Heart left ventricle (tissue), 16 donors: ENCODE data around the gene AGK. TPM values are rescaled to one million over a fixed set of nuclear protein-coding genes. Genes with fewer than 3 reads are reported as not detected.

Experiments used
- ATAC-seq, 4 donors: fragments of 200-7000 bp; cut with Tn5 transposase; one replicate each; pipeline ENCODE4 v1.9.1; 2020 to 2022; ENCODE audit warnings: moderate library complexity in 4 of 4, mild to moderate bottlenecking in 3 of 4, moderate number of reproducible peaks in 1 of 4
- DNase-seq, 5 donors: peaks; one replicate each; pipeline ENCODE4 v3.0.0-alpha.2; 2020
- H3K27ac ChIP-seq, 12 donors: fragments of 200-600 bp; sonication (generic) in 4 of 12; one replicate each; pipeline versions ENCODE4 v1.5.0 to v1.8.0; 2016 to 2022; ENCODE audit warnings: mild to moderate bottlenecking in 2 of 12
- H3K27me3 ChIP-seq, 9 donors: fragments of 200-600 bp; sonication (generic) in 2 of 9; one replicate each; pipeline versions ENCODE4 v1.5.1 to v1.8.0; 2016 to 2022; ENCODE audit warnings: mild to moderate bottlenecking in 3 of 9
- H3K36me3 ChIP-seq, 9 donors: fragments of 200-600 bp; sonication (generic) in 2 of 9; one replicate each; pipeline versions ENCODE4 v1.5.0 to v1.8.0; 2018 to 2022; ENCODE audit warnings: mild to moderate bottlenecking in 2 of 9
- H3K4me1 ChIP-seq, 12 donors: fragments of 200-600 bp; sonication (generic) in 4 of 12; one replicate each; pipeline versions ENCODE4 v1.5.0 to v1.8.0; 2016 to 2022; ENCODE audit warnings: mild to moderate bottlenecking in 3 of 12
- H3K4me3 ChIP-seq, 12 donors: fragments of 200-600 bp; sonication (generic) in 4 of 12; one replicate each; pipeline versions ENCODE4 v1.5.0 to v1.8.0; 2017 to 2022; ENCODE audit warnings: mild to moderate bottlenecking in 9 of 12, moderate library complexity in 4 of 12
- H3K9me3 ChIP-seq, 12 donors: fragments of 200-600 bp; sonication (generic) in 4 of 12; one replicate each; pipeline versions ENCODE4 v1.5.0 to v1.8.0; 2016 to 2022; ENCODE audit warnings: mild to moderate bottlenecking in 1 of 12
- POLR2A ChIP-seq, 2 donors: fragments of 450-650 bp; IDR thresholded peaks; one replicate each; pipeline ENCODE4 v1.6.1; 2017; ENCODE audit warnings: antibody characterized with exemption in 2 of 2, mild to moderate bottlenecking in 2 of 2, moderate library complexity in 2 of 2
- WGBS, 4 donors: extraction: QIAGEN DNeasy Blood & Tissue Kit in 2 of 4; methylation state at CpG; one replicate each; pipeline versions ENCODE4 v1.1.5 to v1.1.7; 2013 to 2018; 5-methylcytosine and 5-hydroxymethylcytosine counted together
- intact Hi-C, 10 donors: fragments of 100-400 bp; cut with DNase I; formaldehyde crosslinking; loops; one replicate each; pipeline versions ENCODE4 v1.11.1 to v1.14.2; 2022
- polyA plus RNA-seq, 2 donors: library from polyadenylated mRNA; stranded (reverse); fragments of 200-250 nt; gene quantifications; one replicate each; pipeline ENCODE4 v1.2.3, GENCODE V29; 2013
- total RNA-seq, 9 donors: library from RNA; depleted of rRNA in 2 of 9; stranded (reverse); fragments of >200 nt in 2 of 9; fragmentation: NEBNext Ultra II Directional in 3 of 9; extraction: Animal tissue kit (Norgen Biotek cat#: 25700) in 3 of 9; gene quantifications; one replicate each; pipeline versions ENCODE4 v1.1.0 to v1.2.4, GENCODE V29; 2016 to 2023
- TF ChIP-seq, protein P1 (sequence below), 12 donors: fragments of 200-600 bp; sonication (generic) in 4 of 12; IDR thresholded peaks; one replicate each; pipeline versions ENCODE4 v1.5.0 to v1.8.0; 2018 to 2022; ENCODE audit warnings: antibody characterized with exemption in 12 of 12, mild to moderate bottlenecking in 5 of 12
- donor health status: ischemic (EF 13 %, LVEDD 7.1; RV severe dilation, severe dysfunction).
- donor health status: healthy with polysubstance abuse.
- donor health status: DM: no; HTN: yes; CAD: no.
- donor health status: DM: no; HTN: no; CAD: no.
- donor health status: ischemic (EF 25% LVEDD 6.9; RV normal size, moderate dysfunction).
- donor health status: ischemic (EF 25% LVEDD 5.7; RV mildly dilated, moderate dysfunction).
- donor health status: healthy.
- donor health status: DM: yes; HTN: yes; CAD: no.
- donor health status: ischemic (EF 35%, LVEDD 5.7; RV mildly dilated, moderate dysfunction).
- donor health status: nonischemic (EF 11% LVEDD 7.7; RV severe dilation, severe dysfunction).
- donor health status: DM: yes; HTN: yes; CAD: no.
- donor health status: PGD.
- donor health status: ischemic (EF 29% LVEDD 5.4; RV normal size, mild dysfunction).
- donor health status: nonischemic (EF 23%, LVEDD 6.1; RV moderate dilation, normal function).

AGK gene
- total and polyA plus RNA-seq, 11 donors = 21.4 to 49.8 (median 37.9) TPM

GRCh38 chr7:141528399-141528798 is 22.8 kb upstream of the AGK start:
- H3K4me3 ChIP-seq = no peak overlapping the region
- WGBS, 4 donors = 92 to 97% (median 93%) methylated on average over 3 of the region's 3 CpGs
- no peaks in the 10 kb centered on the region for H3K27me3 ChIP-seq
- H3K4me1 ChIP-seq = peaks cover 0 to 4% (median 0%) of the 10 kb centered on the region in 12 donors
- no peaks in the 10 kb centered on the region for H3K36me3 ChIP-seq
- ATAC-seq (no peak), DNase-seq (no peak)
- H3K27ac ChIP-seq = no peak overlapping the region
- H3K9me3 ChIP-seq = no peaks in the 10 kb centered on the region
- TF ChIP-seq, protein P1, sequence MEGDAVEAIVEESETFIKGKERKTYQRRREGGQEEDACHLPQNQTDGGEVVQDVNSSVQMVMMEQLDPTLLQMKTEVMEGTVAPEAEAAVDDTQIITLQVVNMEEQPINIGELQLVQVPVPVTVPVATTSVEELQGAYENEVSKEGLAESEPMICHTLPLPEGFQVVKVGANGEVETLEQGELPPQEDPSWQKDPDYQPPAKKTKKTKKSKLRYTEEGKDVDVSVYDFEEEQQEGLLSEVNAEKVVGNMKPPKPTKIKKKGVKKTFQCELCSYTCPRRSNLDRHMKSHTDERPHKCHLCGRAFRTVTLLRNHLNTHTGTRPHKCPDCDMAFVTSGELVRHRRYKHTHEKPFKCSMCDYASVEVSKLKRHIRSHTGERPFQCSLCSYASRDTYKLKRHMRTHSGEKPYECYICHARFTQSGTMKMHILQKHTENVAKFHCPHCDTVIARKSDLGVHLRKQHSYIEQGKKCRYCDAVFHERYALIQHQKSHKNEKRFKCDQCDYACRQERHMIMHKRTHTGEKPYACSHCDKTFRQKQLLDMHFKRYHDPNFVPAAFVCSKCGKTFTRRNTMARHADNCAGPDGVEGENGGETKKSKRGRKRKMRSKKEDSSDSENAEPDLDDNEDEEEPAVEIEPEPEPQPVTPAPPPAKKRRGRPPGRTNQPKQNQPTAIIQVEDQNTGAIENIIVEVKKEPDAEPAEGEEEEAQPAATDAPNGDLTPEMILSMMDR (IDR thresholded peaks at IDR 0.05) = no peak
- TF ChIP-seq POLR2A (IDR thresholded peaks at IDR 0.05) = no peak
- intact Hi-C loops = loop anchor here in 2 of 10 donors (5.0 to 10.0 kb wide), 2 partner anchors 274 to 456 kb away; partner anchors contain the start of gene TMEM178B (in 1 of the 2)

DNA sequence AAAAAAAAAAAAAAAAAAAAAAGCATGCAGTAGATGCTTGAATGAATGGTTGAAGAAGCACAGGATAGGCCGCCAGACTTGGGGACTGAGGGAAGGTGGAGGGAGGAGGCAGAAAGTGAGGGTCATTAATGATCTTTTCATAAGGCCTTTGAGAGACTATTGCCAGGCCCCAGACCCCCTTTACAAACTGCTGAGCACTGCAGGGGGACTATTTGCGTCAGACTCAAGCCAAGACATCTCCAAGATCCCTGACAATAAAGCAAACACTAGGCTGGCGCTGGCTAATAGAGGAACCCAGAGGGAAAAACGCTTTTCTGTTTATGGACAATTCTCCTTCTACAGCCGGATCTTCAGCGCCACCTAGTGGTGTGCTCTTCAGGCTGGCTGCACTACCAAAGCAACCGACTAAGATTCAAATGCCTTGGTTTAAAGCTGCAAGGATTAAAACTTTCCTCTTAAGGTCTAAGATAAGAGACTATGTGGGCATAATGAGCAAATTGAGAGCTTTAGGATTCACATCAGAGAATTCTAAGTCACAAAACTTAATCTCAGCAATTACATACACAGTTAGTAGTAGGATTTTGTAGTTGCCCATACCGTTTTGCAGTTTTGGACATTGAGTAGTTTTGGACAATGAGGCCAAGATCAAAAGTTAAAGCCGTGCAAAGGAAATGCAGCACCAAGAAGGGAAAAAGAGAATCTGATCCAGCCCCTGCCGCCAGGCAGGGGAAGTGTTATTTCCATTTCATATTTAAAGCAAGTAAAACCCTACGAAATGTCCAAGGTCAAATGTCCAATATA is 17.9 kb upstream of the AGK start:
- Histone ChIP-seq H3K36me3 (no peaks in the 10 kb centered on the region), H3K27me3 (peaks cover 0 to 7% (median 0%) of the 10 kb centered on the region in 9 donors), H3K4me1 (peaks cover 0 to 14% (median 1%) of the 10 kb centered on the region in 12 donors), H3K27ac (peak overlapping the region in 3 of 12 donors; percentile 1 to 28 (median 2)), H3K4me3 (no peak overlapping the region), H3K9me3 (no peaks in the 10 kb centered on the region)
- intact Hi-C loops = loop anchor here (2.0 to 10.0 kb wide), 16 partner anchors 111 to 729 kb away; partner anchors contain the start of genes TMEM178B (in 5 of the 10) and MRPS33 (in 3 of the 10)
- WGBS, 4 donors = 25 to 29% (median 27%) methylated on average over 11 of the region's 11 CpGs
- peak; percentile 81 to 90 (median 84) for ATAC-seq
- TF ChIP-seq POLR2A (IDR thresholded peaks at IDR 0.05) = no peak
- TF ChIP-seq, protein P1 (IDR thresholded peaks at IDR 0.05) = peak; percentile 88 to 98 (median 95)
- DNase-seq = peak; percentile 43 to 76 (median 60)

- no peak overlapping the region for H3K4me3 ChIP-seq
- ATAC-seq = peak in 3 of 4 donors; percentile 76 to 83 (median 82)
- peaks cover 0 to 14% (median 1%) of the 10 kb centered on the region in 12 donors for H3K4me1 ChIP-seq
- H3K27ac ChIP-seq = peak overlapping the region in 8 of 12 donors; percentile 10 to 78 (median 62)
- H3K36me3 ChIP-seq = no peaks in the 10 kb centered on the region
- peaks cover 0 to 7% (median 0%) of the 10 kb centered on the region in 9 donors for H3K27me3 ChIP-seq
- H3K9me3 ChIP-seq = peaks cover 0 to 5% (median 0%) of the 10 kb centered on the region in 12 donors
- no peak for TF ChIP-seq POLR2A (IDR thresholded peaks at IDR 0.05)
- TF ChIP-seq, protein P1 (IDR thresholded peaks at IDR 0.05) = no peak
- DNase-seq = no peak
- intact Hi-C loops = loop anchor here (5.0 to 10.0 kb wide), 15 partner anchors 110 to 730 kb away; partner anchors contain the start of genes TMEM178B (in 5 of the 10) and MRPS33 (in 3 of the 10)
- WGBS, 4 donors = 33 to 41% (median 35%) methylated on average over 9 of the region's 9 CpGs
Measured at GRCh38 chr7:141534757-141535737, 16.2 kb upstream of the AGK start.
